Activated naive CD4-positive, alpha-beta T cell treated with Interleukin-2 at 50 U/mL for 16 hours (primary cell): Measurements from ENCODE around the gene IP6K1.
"Not testable (repeated sequence)": the region's sequence is repeated elsewhere in the genome, so short reads cannot be mapped to it uniquely, and the experiment has no call there.

ENCODE experiments used
- DNase-seq: peaks from one replicate; pipeline ENCODE4 v3.0.0-alpha.2; 2020

Gene IP6K1

GRCh38 chr3:49793486-49794085 is 7.2 kb upstream of the IP6K1 start:
- no peak for DNase-seq

- DNase-seq: no peak
These were observed 6.2 kb upstream of the IP6K1 start for GRCh38 chr3:49792371-49793150.

GRCh38 chr3:49791571-49791970 is 5.2 kb upstream of the IP6K1 start:
- no peak for DNase-seq

GRCh38 chr3:49790626-49791411 is 4.5 kb upstream of the IP6K1 start:
- DNase-seq: no peak

GRCh38 chr3:49788056-49788455 is 1.7 kb upstream of the IP6K1 start:
- no peak for DNase-seq

- no peak for DNase-seq
These were observed 1.2 kb upstream of the IP6K1 start for GRCh38 chr3:49787536-49787935.

- DNase-seq: no peak
These were observed 781 bp upstream of the IP6K1 start for GRCh38 chr3:49787182-49787464.

- DNase-seq: peak; percentile 33
These were observed 581 bp downstream of the IP6K1 start for GRCh38 chr3:49785565-49786356.

- DNase-seq: not testable (repeated sequence)
These were observed 4.1 kb downstream of the IP6K1 start for GRCh38 chr3:49782277-49782676.

- DNase-seq: no peak
These were observed 4.7 kb downstream of the IP6K1 start for GRCh38 chr3:49781415-49782199.

GRCh38 chr3:49780975-49781365 is 5.4 kb downstream of the IP6K1 start:
- not testable (repeated sequence) for DNase-seq

- DNase-seq: no peak
These were observed 6.0 kb downstream of the IP6K1 start for GRCh38 chr3:49780080-49780974.

GRCh38 chr3:49779358-49780079 is 6.8 kb downstream of the IP6K1 start:
- DNase-seq: no peak

- not testable (repeated sequence) for DNase-seq
These were observed 10.2 kb downstream of the IP6K1 start for GRCh38 chr3:49776101-49776500.

GRCh38 chr3:49775538-49775937 is 10.8 kb downstream of the IP6K1 start:
- DNase-seq: no peak

GRCh38 chr3:49772703-49773102 is 13.6 kb downstream of the IP6K1 start:
- no peak for DNase-seq

- no peak for DNase-seq
These were observed 14.9 kb downstream of the IP6K1 start for GRCh38 chr3:49771340-49771938.

GRCh38 chr3:49769926-49770325 is 16.4 kb downstream of the IP6K1 start:
- no peak for DNase-seq

GRCh38 chr3:49769286-49769915 is 16.9 kb downstream of the IP6K1 start:
- DNase-seq: no peak

GRCh38 chr3:49763981-49764380 is 22.4 kb downstream of the IP6K1 start:
- no peak for DNase-seq
